ENCODE results near the gene ARHGEF3. TPM values are rescaled to one million over a fixed set of nuclear protein-coding genes. Genes with fewer than 3 reads are reported as not detected.

The ARHGEF3 gene
- total and polyA plus RNA-seq, 7 donors, result 5.3 to 34.2 (median 20.3) TPM

GRCh38 chr3:56775838-56776555 is 25.8 kb downstream of the ARHGEF3 start:
- peak overlapping the region; percentile 14 to 78 (median 76) for H3K27ac ChIP-seq
- peaks cover 0 to 17% (median 10%) of the 10 kb centered on the region in 4 donors for H3K36me3 ChIP-seq
- no peaks in the 10 kb centered on the region for H3K27me3 ChIP-seq
- peaks cover 0 to 26% (median 24%) of the 10 kb centered on the region in 4 donors for H3K4me1 ChIP-seq
- H3K4me3 ChIP-seq, result peak overlapping the region; percentile 13 to 38 (median 32)
- WGBS, 2 donors, result 66 to 75% methylated on average over 8 of the region's 8 CpGs
- intact Hi-C loops (cut with DNase I), result no loop called here
- H3K9me3 ChIP-seq, result no peaks in the 10 kb centered on the region
- TF ChIP-seq CTCF (IDR thresholded peaks at IDR 0.05), result no peak
- no peak for DNase-seq

- DNase-seq, result peak; percentile 72
- TF ChIP-seq EP300 (IDR thresholded peaks at IDR 0.05) (peak in 3 of 4 donors; percentile 3 to 19 (median 9)), CTCF (IDR thresholded peaks at IDR 0.05) (no peak), POLR2AphosphoS5 (IDR thresholded peaks at IDR 0.05) (peak in 3 of 4 donors; percentile 5 to 31 (median 27))
- H3K4me3 ChIP-seq, result peak overlapping the region; percentile 13 to 38 (median 32)
- intact Hi-C loops (cut with DNase I), result no loop called here
- peak overlapping the region; percentile 14 to 78 (median 76) for H3K27ac ChIP-seq
- 77 to 90% methylated on average over 7 of the region's 7 CpGs for WGBS, 2 donors
- H3K4me1 ChIP-seq, result peaks cover 0 to 26% (median 24%) of the 10 kb centered on the region in 4 donors
- no peaks in the 10 kb centered on the region for H3K27me3 ChIP-seq
- H3K9me3 ChIP-seq, result no peaks in the 10 kb centered on the region
- peaks cover 0 to 17% (median 10%) of the 10 kb centered on the region in 4 donors for H3K36me3 ChIP-seq
These were observed 26.3 kb downstream of the ARHGEF3 start for GRCh38 chr3:56775445-56775837.

GRCh38 chr3:56773986-56774385 is 27.8 kb downstream of the ARHGEF3 start:
- no peak overlapping the region for H3K27ac ChIP-seq
- TF ChIP-seq POLR2AphosphoS5 (IDR thresholded peaks at IDR 0.05), result no peak
- TF ChIP-seq CTCF (IDR thresholded peaks at IDR 0.05), result no peak
- no peak for TF ChIP-seq POLR2A (IDR thresholded peaks at IDR 0.05)
- no peak for TF ChIP-seq EP300 (IDR thresholded peaks at IDR 0.05)
- peaks cover 0 to 17% (median 10%) of the 10 kb centered on the region in 4 donors for H3K36me3 ChIP-seq
- no peaks in the 10 kb centered on the region for H3K9me3 ChIP-seq
- intact Hi-C loops (cut with DNase I), result no loop called here
- no peaks in the 10 kb centered on the region for H3K27me3 ChIP-seq
- peaks cover 0 to 33% (median 29%) of the 10 kb centered on the region in 4 donors for H3K4me1 ChIP-seq
- DNase-seq, result no peak
- H3K4me3 ChIP-seq, result no peak overlapping the region

GRCh38 chr3:56772952-56773938 is 28.5 kb downstream of the ARHGEF3 start:
- H3K4me3 ChIP-seq, result no peak overlapping the region
- no peak overlapping the region for H3K27ac ChIP-seq
- intact Hi-C loops (cut with DNase I), result no loop called here
- no peak for TF ChIP-seq CTCF (IDR thresholded peaks at IDR 0.05)
- no peak for TF ChIP-seq POLR2A (IDR thresholded peaks at IDR 0.05)
- no peak for TF ChIP-seq POLR2AphosphoS5 (IDR thresholded peaks at IDR 0.05)
- no peak for TF ChIP-seq EP300 (IDR thresholded peaks at IDR 0.05)
- no peaks in the 10 kb centered on the region for H3K9me3 ChIP-seq
- DNase-seq, result no peak
- H3K27me3 ChIP-seq, result no peaks in the 10 kb centered on the region
- H3K4me1 ChIP-seq, result peaks cover 0 to 36% (median 31%) of the 10 kb centered on the region in 4 donors
- H3K36me3 ChIP-seq, result peaks cover 0 to 17% (median 10%) of the 10 kb centered on the region in 4 donors
- WGBS, 2 donors, result 92 to 93% methylated on average over 16 of the region's 16 CpGs

All from sigmoid colon (tissue), 7 donors.